AG10803 (cell line): ENCODE results near the gene GFOD2.

Source experiments
- DNase-seq: peaks from one replicate; pipeline ENCODE4 v3.0.0; 2010; ENCODE audit warnings: low read depth
- H3K4me3 ChIP-seq: 2 replicates; pipeline ENCODE4 v1.5.1; 2011; ENCODE audit warnings: mild to moderate bottlenecking, low read length, control low read depth
- CTCF ChIP-seq: conservative IDR thresholded peaks from 2 replicates; pipeline ENCODE4 v1.5.1; 2011; ENCODE audit warnings: mild to moderate bottlenecking, low read length, control low read depth, inconsistent platforms

GFOD2 gene

GRCh38 chr16:67676939-67677338, 42.2 kb downstream of the GFOD2 start:
- TF ChIP-seq CTCF: no peak
- DNase-seq: no peak
- no peak overlapping the region for H3K4me3 ChIP-seq

DNA sequence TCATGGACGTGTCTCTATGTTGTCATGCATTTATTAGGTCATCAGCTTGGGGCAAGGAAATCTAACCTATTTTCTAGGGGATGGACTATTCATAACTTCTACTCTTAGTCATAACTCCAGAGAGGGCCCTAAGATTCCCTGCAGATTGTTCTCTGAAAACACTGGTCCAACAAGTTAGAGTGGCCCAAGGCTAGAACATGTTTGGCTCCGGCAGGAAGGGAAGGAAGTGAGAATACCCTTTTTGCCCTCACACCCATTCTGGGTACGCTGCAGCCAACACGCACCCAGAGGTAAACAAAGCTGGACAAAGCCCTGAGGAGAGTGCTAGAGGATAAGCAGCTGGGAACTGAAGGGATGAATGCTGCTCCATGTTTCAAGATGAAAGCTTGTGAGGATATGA, 42.6 kb downstream of the GFOD2 start:
- no peak overlapping the region for H3K4me3 ChIP-seq
- TF ChIP-seq CTCF: no peak
- DNase-seq: no peak

GRCh38 chr16:67675999-67676398, 43.1 kb downstream of the GFOD2 start:
- no peak for DNase-seq
- TF ChIP-seq CTCF: no peak

GRCh38 chr16:67675579-67675935, 43.6 kb downstream of the GFOD2 start:
- no peak overlapping the region for H3K4me3 ChIP-seq
- no peak for TF ChIP-seq CTCF
- DNase-seq: no peak

More at GRCh38 chr16:67675999-67676398, 43.1 kb downstream of the GFOD2 start:
- H3K4me3 ChIP-seq: no peak overlapping the region

GRCh38 chr16:67674851-67675578, 44.1 kb downstream of the GFOD2 start:
- TF ChIP-seq CTCF: no peak
- DNase-seq: no peak
- no peak overlapping the region for H3K4me3 ChIP-seq

- DNase-seq: no peak
- TF ChIP-seq CTCF: no peak
- H3K4me3 ChIP-seq: no peak overlapping the region
These were observed 45.2 kb downstream of the GFOD2 start for GRCh38 chr16:67673712-67674580.
